ENCODE measurements around the gene PDE8B. TPM values are rescaled to one million over a fixed set of nuclear protein-coding genes. Genes with fewer than 3 reads are reported as not detected.

The PDE8B gene
- total RNA-seq, 1 donor from 2014 or later = 8.9 TPM

DNA sequence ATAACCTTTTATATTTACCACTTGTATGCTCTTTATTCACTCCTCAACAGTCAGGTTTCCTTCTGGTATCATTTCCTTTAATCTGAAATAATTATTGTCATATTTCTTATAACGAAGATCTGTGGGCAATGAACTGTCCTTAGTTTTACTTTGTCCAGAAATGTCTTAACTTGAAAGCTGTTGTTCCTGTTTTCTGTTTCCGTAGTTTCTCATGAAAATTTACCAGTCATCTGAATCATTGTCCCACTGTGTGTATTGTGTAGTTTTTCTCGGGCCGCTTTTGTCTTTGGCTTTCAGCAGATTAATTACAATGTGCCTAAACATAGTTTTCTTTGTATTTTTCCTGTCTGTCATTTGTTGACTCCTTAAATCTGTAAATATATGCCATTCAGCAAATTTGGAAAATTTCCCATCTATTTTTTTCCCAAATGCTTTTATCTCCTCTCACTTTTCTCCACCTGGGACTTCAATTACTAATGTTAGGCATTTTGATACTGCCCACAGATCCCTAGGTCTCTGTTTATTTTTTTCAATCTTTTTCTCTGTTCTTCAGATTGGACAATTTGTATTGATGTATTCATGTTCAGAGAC is 74.9 kb downstream of the PDE8B start:
- no peak for DNase-seq

DNA sequence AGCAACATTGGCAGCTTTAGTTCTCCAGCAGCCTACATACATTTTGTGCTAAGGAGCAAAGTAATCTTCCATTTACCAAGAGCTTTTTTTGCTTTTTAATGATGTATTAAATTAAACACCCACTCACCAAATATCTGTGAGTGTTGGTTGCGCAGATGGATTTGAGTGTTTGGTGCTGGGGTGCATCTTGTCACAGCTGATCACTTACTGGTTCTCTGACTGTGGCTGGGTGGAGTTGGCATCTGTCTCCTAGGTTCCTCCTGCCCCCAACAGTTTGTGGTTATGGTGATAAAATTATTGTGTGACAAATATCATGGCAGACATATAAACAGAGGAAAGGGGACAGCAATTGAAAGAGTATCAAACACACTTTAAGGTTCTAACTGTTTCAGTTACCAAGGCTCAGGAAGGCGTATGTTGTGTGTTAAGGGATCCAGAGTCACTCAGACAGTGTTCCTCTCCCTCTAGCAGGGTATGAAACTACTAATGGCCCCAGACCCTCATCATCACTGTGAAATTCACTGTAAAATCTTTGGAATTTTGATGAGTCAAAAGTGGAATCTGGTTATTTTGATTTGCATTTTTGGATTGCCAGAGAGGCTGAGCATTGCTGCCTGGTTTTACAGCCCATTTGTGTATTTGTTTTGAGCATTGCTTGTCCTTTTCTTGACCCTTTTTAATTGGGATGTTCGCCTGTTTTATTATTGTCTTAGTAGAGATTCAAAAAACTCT is 81.7 kb downstream of the PDE8B start:
- no peak for DNase-seq

DNA sequence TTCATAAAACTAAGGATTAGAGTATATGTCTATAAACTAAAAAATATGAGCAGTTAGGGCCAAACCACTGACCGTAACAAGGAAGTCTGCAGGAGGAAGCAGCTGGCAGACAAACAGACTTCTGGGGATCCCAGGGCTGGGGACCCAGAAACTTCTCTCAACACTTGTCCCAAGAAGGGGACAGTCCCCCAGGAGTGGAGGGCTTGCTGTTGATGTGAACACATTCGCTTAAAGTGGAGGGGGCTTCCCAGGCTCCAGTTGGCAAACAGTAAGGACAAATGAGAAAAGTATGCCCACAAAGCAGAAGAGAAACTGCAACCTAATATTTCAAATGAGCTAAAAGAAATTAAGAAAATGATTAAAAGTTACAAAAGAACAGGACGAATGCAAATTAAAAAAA is 83.7 kb downstream of the PDE8B start:
- no peak for DNase-seq

DNA sequence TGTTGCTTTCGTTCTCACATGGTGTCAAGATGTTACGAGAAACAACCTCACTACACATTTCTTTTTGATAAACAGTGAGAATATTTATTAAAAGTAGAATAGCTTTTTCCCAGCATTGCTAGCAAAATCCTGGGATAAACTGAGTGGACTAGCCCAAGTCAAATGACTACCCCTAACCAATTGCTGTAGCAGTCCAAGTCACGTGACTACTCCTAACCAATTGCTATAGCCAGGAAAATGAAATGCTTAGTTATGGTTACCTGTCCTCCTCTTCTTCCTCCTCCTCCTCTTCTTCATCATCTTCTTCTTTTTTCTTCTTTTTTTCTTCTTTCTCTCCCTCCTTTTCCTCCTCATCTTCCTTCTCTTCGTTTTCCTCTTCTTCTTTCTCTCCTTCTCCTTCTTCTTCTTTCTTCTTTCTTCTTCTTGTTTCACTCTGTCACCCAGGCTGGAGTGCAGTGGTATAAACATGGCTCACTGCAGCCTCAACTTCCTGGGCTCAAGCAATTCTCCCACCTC is 85.4 kb downstream of the PDE8B start:
- DNase-seq = no peak

DNA sequence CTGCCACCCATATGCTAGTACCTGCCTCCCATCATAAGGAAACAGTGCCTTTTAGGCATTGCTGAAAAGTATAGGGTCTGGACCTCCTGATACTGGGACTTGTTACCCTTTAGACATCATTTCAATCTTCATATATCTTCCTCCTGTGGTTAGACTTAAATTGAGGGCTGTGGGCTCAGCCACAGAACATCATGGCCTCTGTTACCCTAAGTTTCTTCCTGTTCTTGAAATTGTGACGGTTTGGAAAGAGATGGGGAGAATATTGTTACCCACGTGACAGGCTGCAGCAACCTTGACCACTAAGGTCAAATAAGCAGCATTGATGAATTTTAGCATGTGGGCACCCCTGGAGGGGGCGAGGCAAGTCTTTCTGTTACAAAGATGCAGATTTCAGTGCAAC is 87.7 kb downstream of the PDE8B start:
- DNase-seq = no peak

DNA sequence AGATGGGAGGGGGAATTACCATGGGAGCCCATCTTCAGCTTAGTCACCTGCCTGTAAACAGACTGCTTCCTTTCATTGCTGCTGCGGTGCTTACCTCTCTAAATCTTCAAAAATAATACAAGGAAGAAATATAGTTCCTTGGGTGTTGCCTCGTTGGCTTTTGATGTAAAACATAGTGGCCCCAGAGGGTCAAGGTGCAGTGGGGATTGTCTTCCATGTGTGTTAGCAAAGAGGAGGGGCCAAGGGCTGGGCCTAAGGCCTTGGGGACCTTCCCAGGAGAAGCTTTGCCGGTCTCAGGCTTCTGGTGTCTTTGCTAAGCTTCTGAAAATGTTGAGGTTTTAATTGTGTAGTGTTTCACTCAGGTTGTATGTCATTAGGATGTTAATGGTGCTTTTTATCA is 90.0 kb downstream of the PDE8B start:
- DNase-seq = no peak

DNA sequence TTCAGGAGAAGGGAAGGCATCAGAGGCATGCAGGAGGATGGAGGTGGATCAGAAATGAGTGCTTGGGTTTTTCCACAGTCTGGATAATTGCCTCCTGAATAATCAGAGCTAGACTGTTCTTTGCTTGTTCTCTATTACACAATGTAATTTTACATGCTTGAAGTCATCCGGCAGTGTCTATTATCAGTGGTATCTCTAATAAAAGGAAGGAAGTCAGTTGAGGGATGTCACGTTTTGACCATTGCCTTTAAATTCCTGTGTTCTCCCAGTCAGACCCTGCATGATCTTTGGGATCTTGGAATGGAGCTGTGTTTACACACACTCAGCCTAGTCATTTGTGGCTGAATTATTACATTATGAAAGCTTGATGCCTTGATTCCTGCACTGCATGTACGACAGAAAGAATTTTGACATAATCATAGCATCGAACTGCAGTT is 91.0 kb downstream of the PDE8B start:
- no peak for DNase-seq

DNA sequence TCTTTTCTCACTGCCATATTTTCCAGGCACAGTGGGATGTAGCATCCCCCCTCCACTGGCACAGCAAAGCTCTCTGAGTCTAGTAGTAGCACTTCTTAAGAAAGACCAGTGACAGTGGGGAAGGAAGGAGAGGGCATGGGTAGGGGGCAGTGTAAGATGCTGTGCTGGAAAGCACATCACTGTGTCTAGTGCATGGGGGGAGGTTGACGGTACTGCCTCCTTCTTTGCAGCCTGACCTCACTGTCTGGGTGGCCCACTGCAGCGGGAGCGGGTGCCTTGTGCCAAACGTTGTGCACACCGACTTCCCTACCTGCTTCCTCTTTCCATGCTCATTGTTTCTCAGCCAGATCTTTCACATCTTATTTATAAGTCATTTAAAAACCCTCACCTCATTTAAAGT is 91.8 kb downstream of the PDE8B start:
- no peak for DNase-seq

DNA sequence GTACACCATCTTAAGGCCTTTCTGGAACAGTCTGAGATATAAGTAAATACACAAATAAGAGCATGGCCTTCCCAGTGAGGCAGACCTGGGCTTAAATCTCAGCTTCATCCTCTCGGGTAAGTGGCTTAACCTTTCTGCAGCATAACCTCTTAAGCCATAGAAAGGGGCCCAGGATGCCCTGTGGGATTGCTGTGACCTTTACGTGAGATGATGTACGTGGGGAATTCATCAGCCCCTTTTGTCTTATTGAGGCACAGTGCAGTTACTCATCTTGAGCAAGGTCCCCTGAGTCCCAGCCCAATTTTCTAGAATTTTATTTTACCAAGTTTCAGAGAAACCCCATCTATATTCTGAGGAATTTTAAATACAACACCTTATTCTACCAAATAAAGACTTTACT is 92.2 kb downstream of the PDE8B start:
- no peak for DNase-seq

DNA sequence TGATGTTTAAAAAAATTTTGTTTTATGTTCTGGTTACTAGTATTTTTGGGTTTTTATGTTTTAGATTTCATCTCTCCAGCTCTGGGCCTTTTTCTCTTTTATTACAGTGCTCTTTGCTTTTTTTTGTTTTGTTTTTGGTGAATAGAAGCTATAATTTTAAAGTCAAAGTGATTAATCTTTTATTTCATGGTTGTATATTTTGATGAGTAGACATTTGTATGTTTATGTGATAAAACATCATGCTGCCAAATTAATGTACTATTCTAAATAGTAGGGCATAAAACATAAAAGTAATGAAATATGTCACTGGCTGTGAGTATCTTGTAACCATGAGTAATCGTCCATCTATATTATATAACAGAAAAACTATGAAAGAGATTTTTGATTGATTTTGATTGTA is 93.9 kb downstream of the PDE8B start:
- DNase-seq = no peak

DNA sequence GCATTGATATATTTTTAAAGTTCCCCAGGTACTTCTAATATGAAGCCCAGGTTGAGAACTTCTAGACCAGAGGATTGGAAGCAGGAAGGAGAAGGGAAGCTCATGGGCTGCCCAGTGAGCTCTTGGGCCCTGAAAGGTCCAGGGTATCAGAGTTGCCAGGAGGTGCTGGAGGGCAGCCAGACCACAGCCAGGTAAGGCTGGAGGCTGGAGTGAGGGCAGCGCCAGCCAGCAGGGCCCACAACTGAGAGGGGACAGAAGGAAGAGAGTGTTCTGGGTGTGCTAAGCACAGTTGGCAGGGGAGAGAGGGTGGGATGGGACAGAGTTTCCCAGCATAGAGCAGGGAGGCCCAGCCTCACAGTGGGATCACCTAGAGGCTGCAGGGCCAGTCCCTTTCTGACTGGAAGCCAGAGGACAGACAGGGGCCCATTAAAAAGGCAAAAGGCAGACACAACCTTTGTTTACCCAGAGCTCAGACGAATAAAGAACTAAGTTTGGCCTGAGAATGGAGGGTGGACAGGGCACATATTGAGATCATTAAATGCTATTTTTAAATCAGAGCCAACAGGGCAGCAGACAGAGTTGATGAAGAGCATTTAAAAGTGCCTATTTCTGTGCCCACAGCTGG is 94.9 kb downstream of the PDE8B start:
- no peak for DNase-seq

DNA sequence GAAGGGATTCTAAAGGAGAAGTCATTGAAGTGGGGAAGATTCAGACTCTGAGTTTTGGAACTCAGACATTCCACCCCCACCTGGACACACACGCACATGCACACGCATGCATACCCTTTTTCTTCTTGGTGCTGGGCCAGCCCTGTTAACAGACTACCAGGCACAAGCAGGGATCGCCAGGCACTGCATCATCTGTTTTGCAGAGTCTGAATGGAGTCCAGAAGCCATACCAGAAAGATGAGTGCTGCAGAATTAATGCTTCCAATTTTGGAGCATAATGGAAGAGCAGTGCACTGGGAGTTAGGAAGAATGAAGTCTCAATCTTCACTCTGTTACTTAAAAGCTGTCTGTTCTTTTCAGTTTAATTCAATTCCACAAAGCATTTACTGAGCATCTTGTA is 95.5 kb downstream of the PDE8B start:
- DNase-seq = peak; percentile 33

DNA sequence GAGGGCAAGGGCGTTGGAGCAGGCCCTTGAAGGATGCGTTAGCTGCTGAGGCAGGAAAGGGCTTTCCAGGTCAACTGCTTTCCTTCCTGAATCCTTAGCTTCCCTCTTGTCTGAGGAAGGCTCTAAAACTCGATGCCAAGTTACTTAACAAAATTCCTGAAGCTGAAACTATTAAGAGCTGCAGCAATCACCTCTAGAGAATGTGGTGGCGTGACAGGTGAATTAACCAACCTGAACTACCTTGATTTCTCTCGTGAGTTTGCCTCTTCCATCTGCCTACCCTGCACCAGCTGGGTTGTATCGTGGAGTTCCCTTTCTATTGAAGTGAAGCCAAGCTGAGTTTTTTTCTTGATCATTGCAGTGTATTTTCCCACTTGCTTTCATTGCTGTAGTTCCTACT is 96.1 kb downstream of the PDE8B start:
- no peak for DNase-seq

DNA sequence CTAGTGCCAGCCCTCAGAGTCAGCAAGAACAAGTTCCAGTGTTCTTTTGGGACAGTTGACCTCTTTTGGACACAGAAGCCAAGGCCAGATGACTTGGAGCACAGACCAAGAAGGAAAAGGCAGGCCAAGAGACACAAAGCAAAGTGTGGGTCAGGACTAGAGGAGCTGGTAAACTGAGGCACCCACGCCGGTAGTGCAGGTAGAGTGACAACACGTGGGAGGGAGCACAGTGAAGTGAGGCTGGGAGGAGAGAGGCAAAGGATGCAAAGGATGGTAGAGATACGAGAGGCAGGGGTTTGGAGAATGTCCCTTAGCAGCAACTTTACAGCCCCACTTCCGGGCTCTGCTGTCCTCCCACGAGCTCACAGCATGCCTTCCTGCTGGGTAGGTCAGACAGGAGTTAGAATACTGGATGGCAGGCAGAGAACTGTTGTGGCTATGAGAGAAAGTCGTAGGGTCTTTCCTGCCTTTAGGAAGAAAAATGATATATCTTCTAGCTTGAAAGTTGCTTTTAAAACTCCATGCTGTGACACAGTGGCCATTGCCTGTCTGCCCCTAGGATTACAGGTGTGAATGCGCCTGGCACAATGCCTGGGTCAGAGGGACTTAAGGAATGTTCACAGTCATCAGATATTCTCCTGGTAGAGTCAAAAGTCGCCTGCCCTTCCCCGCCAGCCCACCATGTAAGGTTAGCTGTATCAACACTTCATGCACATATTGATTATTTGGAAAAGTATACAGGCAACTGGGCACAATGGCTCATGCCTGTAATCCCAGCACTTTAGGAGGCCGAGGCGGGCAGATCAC is 97.9 kb downstream of the PDE8B start:
- DNase-seq = no peak

DNA sequence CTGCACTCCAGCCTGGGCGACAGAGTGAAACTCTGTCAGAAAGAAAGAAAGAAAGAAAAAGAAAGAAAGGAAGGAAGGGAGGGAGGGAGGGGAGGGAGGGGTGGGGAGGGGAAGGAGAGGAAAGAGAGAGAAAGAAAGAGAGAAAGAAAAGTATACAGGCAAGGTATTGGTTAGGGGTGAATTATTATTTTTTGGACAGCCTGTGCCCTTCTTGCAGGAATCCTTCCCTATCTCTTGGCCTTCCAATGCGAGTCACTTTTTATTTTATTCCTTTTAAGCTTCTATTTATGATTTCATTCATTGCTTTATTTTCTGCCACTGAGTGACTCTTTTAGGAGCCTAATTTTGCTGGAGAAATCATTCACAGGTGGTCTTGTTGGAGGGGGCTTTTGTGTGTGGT is 98.7 kb downstream of the PDE8B start:
- no peak for DNase-seq

DNA sequence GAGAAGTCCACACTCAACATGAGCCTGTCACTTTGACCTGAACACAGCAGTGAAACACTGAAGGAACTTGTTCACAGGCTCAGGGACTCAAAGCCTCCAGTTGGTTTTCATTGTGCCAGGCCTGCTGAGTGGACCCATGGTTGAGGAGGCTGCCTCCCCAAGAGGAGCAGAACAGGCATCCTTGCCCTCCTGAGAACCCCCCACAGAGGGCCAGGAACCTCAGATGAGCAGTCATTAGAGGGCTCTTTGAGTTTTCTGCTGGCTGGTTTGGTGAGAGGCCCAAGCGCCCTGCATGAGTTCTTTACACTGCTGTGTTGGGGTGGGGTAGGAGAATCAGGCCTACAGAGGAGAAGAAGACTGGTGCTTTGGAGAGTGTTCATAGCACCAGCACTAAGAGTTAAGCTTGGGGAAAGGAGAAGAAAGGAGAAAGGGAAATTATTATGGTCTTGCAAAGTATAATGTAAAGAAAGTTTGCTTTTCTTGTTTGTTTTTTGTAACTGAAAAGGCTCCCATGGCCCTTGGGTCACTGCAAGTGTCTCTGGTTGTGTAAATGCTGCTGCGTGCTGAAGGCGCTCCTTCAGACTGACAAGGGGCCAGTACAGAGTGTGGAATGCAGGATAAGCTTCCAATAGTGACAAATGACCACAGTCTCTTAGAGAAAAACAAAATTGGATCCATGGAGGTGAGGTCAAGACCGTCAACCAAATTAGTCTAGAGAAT is 100.2 kb downstream of the PDE8B start:
- no peak for DNase-seq

DNA sequence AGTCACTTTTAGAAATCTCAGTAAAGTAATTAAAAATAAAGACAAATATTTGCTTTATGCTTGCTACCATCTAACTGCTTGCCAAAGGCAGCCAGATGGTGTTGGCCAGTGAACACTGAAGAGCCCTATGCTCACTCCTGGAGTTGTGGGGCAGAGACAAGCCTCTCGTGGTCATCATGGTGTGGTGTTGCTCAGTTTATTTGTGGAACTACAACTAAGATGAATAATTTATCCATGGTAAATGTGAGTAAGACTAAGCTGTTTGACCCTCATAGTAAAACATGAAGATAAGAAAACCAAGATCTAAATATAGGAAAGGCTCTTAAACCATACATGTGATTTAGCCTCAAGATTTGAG is 100.7 kb downstream of the PDE8B start:
- no peak for DNase-seq

DNA sequence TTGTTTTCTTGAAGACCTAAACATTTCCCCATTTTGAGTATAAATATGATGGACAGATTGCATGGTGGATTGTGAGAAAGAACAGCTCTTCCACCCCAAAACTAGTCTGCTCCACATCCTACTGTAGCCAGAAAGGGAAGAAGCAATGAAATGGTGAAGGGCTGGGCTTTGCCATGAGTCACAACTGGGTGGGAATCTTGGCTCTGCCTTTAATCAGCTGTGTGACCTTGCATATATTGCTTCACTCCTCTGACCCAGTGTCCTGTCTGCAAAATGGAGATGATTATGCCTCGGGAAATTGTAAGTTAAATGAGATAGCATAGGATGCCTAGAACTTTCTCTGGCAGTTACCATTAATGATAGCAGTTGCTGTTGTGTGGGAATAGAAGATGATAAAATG is 101.9 kb downstream of the PDE8B start:
- DNase-seq = no peak

DNA sequence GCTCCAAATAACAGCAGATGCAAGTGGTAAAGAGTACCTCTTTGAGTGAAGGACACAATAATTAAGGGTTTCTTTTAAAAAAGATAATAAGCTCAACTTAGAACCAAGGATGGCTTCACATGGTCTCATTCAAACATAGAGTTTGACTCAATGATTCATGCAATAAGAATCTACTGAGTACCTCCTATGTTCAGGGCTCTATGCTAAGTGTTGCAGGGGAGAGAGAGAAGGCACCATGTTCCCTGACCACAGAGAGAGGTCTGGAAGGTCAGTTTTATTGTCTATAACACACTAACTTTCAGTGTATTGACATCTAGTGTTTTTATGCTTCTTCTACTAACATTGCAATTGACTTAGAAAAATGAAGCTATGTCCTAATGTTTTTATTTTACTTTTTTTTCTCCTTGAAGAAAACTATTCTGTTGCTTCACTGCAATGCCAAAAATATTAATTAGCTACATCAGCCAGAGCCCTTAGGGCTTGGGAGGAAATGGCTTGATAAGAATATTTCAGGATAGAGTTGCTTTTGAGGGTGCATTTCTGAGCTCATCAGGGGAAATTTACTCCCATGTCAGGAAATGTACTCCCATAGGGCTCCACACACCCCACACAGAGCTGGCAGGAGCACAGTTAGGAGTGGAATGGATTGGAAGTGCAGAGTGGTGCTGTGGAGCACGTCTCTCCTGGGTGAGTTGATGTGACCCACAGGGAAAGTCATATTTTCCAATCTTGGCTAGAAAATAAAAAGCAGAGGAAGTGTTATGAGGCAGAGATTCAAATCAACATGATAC is 106.6 kb downstream of the PDE8B start:
- DNase-seq = no peak

DNA sequence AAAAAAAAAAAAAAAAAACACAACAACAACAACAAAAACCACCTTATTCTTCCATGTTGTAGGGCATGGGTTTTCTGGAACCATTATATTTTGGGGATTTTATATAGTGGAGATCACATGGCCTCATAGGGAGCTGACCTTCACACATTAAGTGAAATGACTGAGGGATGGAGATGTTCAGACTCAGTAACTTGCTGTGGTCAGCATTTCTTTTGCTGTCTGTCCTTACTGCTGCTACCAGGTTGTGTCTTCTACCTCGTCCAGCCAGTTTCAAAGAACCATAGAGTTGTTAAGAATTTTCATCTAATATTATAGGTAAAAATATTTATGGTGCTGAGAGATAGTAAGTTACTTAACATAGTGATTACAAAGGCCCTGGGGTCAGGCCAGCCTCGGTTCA is 107.6 kb downstream of the PDE8B start:
- DNase-seq = no peak

DNA sequence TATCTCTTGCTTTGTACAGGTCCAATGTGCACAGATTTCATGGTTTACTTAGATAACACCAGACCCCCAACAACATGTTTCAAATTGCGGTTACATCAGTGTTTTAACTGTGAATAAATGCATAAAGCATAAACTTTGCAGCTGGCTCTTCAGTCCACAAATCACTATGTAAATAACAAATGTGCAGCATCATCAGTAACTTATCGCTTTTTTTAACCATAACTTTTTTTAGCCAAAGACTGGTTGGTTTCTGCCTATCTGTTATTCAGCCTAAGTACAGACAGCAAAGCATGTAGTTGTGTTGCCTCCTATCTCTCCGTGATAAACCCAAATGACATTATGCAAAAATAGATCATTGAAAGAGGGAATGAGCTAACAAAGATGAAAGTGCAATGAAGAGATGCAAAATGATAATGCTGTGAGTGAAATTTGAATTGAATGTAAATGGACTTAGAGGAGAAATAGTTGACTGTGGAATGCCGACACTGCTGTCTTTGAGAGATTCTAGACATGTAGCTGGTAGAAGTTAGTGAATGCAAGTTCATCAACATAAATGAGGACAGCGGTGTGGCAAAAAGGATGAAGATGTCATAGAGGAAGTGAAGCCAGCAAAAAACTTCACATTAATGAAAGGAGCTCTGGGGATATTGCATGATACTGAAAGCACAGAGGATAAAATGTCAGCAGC is 108.8 kb downstream of the PDE8B start:
- no peak for DNase-seq

Data from tongue (tissue), 2 donors.